Stimulated activated CD8-positive, alpha-beta memory T cell treated with anti-CD3 and anti-CD28 coated beads, Interleukin-4, amount 100 ng/mL, for 1 hour (primary cell): ENCODE measurements around the gene GPHN.

Experiments
- DNase-seq, 2 donors: peaks; one replicate each; pipeline ENCODE4 v3.0.0-alpha.2; 2020; ENCODE audit warnings: low read depth in 2 of 2, low spot score in 1 of 2

The GPHN gene

DNA sequence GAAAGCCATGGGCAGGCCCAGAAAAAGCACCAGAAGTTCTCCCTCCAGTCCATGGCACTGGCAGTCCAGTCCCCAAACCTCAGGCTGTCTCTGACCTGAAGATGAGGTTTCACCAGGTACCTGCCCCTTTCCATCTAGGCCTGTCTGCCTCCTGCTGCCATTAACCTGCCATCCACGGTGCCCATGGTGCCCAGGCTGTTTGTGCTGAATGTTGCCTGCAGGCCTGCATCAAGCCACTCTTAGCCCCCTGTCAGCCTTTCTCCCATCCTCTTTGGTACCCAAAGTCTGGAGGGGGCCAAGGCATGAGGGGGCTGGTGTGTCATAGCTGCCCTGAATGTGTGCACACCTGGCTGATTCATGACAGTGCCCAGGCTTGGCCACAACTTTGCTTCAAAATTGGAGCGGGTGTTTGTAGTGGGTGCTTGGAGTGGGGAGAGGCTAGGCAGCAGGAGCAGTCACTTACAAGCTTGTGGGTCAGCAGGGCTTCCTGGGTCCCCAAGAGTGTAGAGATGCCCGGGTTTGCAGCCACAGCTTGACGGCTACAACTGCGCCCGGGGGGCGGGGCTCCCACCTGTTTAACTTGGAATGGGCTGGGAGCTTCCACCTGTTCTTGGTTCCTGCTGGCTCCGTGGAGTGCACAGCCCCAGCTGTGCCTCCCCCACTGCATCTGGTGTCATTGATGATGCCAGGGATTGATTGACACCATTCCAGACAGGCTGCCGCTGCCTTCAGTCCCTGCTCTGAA, 88.5 kb downstream of the GPHN start:
- DNase-seq, result no peak

DNA sequence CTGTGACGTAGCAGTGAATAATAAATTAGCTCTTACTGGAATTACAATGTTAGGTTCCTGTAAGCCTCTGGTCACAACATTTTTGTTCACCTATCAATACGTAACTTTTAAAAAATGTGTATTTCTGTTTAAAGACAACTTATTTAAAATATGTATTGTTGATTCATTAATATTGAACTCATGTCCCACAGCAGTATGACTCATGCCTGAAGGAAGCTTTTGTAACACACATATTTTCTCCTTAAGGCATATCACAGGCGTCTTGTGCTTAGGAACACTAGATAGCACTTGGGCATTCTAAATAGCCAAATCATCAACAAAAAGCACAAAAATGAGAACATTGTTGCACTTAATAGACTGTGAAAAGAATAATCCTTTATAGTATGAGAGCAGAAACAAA, 92.5 kb downstream of the GPHN start:
- no peak for DNase-seq

DNA sequence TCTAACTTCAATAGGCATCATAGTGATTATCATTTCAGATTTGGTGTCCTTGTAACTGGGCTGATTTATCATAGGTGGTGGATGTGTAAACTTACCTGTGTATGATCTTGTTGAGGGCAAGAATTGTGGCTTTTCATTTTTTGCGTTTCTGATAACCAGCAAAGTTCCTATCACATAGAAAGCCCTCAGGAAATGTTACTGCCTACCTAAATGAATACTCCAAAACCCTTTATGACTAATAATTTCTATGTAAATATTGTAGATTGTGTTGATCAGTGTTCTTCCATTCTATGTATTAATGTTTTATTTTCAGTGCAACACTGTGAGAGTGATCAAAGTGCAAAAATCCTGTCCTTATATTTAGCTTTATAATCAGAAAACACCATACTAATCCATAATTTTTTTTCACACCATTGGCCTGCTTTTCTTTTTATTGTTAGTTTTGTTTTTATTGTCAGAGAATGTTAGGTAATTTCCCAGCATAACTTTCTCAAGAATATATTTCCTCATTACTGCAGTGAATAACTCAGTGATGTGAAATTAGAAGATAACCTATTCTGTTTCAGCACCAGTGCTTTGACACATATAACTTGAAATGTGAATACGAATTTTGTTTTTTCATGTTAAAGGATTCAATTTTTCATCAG, 94.1 kb downstream of the GPHN start:
- DNase-seq, result no peak

DNA sequence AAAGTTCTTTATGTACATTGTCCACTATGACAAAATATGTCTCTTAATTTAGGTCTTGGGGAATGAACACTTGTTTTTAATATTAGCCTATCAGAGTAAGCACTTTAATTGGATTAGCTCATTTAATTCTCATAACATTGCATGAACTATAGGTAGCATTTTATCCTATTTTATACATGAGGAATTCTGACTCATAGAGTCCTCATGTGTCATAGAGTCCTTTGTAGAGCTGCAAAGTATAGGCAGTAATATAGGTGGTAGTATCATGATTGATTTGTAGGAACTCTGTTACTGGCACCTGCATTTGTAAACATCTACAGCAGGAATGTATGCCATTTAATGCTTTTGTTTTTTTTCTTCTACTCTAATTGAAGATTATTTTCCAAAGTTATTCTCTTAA, 96.0 kb downstream of the GPHN start:
- no peak for DNase-seq

DNA sequence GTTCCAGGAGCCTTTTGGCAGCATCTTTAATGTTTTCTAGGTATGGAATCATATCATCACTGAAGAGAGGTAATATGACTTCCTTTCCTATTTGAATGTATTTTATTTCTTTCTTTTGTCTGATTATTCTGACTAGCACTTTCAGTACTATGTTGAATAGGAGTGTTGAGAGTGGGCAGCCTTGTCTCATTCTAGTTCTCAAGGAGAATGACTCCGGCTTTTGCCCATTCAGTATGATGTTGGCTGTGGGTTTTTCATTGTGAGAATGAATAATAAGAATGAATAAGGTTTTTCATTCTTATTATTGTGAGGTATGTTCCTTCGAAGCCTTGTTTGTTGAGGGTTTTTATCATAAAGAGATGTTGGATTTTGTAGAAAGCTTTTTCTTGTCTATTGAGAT, 98.9 kb downstream of the GPHN start:
- DNase-seq, result no peak

DNA sequence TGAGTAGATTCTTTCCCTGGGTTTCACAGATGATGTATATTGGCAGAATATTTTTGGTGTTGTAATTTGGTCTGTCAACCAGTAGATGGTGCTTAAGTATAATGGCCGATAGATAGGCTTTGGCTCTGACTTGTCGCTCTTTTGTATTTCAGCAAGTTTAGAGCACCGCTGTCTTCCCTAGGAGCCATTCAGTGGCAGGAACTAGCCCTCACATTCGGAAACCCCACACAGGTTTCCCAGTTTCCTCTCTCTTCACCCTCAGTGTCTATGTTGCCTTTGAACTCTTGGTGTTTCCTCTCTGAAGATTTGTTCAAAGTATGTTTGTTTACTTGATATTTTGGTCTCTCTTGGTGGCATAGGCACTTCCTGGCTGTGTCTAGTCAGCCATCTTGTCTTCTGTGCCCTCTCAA, 102.2 kb downstream of the GPHN start:
- DNase-seq, result no peak

DNA sequence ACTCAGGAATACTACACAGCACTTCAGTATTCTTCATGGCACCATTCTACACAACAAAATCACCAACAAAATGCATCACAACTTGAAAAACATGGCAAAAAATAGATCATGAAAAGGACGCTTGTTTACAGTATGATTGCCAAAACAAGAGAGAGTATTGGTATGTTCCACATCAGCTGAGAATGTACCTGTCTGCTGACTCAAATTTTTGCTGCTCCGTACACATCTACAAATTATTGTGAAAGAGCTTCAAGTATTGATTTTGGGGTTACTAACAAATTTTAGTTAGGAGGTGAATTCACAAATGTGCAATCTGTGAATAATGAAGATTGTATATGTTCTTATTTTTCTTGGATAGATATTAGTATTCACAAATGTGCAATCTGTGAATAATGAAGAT, 105.4 kb downstream of the GPHN start:
- no peak for DNase-seq

DNA sequence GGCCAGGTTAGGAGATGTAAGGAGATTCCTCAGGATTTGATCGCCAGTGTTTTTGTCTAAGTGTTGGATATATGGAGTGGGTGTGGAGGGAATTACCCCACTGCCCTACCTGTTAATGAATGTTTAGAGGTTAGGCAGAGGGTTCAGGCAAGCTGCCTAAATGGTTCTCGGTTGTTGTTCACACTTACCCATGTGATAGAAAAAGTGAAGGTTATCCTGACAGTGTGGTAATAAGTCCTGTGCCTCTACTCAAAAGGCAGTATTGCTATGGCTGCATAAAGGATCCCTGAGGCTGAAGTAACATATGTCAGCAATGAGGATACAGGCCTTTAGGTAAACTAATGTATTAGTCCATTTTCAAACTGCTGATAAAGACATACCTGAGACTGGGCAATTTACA, 112.0 kb downstream of the GPHN start:
- no peak for DNase-seq

DNA sequence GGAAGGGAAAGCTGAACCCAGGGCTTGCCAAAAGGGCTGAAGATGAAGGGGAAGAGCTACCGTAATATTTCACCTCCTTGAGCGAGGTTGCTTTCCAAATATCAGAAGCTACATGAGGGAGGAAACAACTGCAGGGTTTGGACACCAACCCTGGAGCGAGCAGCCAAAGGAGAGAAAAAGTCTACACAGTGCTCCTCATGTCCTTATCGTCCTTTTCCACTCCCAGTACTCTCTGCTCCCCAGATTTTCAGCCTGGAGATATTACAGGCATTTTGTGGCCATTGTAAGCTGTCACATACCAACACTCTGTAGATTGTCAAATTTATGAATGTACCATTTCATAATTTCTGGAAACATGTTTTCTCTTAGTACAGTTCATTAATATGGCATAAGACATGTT, 115.9 kb downstream of the GPHN start:
- no peak for DNase-seq

DNA sequence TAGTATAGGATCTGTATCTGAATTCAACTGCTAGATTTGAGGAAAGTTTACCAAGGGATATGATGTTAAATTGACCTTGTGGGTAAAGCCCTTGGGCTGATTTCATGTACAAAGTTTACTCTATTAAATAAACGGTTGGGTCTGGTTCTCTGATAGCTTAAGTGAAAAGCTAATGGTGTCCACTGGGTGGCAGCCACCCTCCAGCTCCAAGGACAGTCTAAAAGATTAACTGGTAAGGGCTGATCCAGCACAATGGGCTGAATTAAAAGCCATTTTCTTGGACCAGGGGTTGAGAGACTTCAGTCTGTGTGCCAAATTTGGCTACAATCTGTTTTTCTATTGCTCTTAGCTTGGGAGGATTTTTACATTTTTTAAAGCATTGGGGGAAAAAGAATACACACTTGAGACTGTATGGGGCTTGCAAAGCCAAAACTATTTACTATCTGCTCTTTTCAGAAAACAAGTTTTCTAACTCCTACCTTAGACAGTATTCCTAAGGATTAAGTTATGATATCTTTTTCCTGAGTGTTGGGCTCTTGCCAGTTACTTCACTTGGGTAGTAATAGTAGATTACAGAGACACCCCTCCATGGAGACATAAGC, 116.5 kb downstream of the GPHN start:
- no peak for DNase-seq

DNA sequence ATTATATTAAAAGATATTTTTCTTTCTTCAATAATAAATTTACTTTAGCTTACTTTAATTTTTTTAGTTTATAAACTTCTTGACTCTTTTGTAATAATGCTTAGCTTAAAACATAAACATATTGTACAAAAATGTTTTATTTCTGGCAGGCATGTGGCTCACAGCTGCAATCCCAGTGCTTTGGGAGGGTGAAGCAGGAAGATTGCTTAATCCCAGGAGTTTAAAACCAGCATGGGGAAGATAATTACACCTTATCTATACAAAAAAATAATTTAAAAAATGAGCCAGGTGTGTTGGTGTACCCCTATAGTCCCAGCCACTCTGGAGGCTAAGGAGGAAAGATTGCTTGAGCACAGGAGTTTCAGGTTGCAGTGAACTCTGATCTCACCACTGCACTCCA, 120.7 kb downstream of the GPHN start:
- DNase-seq, result no peak

DNA sequence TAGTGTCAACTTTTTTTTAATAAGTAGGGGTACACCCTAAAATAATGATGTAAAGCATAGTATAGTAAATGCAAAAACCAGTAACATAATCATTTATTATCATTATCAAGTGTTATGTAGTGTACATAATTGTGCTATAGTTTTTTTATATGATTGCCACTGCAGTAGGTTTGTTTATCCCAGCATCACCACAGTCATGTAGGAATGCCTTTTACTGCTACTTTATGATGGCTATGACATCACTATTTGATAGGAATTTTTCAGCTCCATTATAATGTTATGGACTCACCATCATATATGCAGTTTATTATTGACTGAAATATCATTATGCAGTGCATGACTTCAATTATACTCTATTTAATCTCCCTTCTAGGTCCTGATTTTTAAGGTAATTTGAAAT, 121.6 kb downstream of the GPHN start:
- no peak for DNase-seq

DNA sequence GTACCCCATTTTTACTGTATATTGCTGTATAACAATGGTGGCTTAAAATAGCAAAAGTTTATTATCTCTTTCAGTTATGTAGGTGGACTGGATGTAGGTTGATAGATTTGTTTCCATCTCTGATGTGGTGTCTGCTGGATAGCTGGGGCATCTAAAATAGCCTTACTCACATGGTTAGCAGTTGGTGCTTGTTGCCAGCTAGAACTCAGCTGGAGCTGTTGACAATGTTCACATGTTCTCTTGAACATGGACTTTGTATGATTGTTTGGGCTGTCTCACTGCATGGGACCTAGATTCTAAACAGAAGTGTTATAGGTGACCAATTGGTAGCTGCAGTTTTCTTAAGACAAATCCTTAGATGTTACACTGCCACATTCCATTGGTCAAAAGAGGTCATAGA, 126.9 kb downstream of the GPHN start:
- DNase-seq, result no peak

DNA sequence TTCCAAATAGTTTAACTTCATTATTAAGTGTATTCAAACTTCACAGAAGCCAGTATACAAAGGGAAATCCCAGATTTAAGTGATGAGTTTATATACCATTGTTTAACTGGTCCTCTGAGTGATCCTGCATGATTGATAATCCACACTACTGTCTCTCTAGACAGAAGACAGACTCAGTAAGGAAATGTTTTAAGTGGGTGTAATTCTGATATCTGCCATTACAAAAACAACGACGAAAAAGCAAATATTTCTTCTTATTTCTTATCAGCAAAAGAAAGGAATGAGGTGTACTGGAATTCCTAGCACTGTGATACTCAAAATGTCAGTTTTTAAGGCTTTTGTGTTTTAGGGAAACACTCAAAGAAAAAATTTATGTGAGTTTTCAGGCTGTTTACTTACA, 127.5 kb downstream of the GPHN start:
- DNase-seq, result no peak

DNA sequence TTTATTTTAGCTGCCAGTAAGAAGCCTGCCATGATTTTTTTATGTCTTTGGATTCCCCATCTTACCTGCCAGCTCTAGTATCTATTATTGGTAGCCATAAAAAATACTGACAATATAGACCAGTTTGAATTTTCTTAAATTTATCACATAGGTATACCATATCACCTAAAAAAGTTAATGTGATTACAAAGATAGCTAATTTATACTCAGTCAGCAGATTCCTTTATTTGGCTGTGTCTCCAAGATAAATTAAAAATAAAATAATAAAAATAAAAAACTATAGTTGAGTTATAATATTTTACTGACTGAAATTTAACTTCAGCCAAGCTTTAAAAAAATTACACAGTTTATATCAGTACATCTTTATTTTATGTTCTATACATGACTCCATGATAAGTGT, 128.3 kb downstream of the GPHN start:
- DNase-seq, result no peak

DNA sequence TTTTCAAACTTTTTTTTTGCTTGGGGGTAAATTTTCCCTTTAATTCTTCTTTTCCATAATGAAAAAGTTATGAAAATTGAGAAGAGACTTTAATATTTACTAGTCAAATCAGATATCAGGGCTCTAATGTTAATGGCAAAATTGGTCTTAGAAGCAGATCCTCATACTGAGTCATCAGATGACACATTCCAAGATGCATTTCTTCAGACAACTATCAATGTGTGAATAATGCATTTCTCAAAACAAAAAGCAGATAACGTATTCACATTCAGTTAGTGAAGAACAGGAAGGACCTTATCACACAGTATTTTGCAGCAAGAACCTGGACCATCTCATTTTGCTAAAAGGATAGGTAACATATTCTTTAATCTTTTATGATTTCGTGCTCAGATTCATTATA, 130.7 kb downstream of the GPHN start:
- no peak for DNase-seq

DNA sequence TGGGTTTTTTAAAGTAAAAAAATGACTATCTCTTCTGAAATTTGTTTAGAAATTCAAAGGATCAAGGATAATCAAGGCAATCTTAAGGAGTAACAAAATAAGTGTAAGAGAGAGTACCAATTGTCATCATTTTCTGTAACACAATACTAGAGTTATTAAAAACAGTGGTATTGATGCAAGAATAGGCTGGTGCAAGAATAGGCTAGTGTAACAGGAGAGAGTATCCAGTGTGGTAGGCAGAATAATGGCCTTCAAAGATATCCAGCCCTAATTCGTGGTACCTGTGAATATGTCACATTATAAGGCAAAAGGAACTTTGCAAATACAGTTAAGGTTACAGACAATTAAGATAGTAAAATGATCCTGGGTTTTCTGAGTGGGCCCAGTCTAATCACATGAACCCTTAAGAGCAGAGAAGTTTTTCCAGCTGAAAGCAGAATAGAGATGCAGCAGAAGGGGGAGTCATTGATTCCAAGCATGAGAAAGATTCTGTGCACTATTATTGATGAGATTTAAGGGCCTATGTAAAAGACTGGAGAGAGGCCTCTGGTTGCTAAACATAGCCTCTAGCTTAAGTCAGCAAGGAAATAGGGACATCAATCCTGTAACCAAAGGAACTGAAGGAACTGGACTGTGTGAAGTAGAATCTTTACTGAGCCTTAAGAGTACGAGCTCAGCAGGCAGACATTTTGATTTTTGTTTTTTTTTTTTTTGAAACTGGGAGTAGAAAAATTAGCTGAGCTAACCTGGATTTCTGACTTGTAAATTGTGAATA, 134.1 kb downstream of the GPHN start:
- DNase-seq, result no peak

DNA sequence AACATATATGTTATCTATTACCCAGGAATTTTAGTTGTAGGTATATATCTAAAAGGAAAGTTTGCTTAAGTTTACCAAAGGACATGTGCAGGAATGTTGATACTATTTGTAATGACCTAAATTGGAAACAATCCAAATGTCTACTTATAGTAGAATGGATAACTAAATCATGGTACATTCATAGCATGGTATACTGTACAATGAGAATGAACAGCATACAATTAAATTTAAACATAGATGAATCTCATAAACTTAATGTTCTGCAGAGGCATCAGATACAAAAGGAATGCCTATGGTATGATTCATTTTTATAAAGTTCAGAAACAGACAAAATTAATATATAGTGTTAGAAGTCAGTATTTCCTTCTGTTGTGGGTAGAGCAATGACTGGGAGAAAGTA, 135.4 kb downstream of the GPHN start:
- DNase-seq, result no peak

DNA sequence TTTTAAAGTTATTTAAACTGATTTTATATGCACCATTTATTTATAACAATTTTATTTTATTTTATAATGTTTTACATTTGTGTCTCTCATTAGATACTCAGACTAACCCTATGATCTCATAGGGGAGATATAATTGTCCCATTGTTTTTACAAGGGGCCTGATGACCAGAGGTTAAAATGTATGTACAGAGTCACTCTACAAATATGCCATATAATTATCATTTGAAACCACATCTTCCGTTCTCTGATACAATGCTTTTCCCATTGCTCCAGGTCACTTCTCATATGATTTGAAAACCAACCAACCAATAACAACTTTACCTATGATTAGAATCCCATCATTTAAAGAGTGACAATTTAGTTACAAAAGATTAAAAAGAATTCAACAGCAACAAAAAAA, 137.8 kb downstream of the GPHN start:
- DNase-seq, result no peak

DNA sequence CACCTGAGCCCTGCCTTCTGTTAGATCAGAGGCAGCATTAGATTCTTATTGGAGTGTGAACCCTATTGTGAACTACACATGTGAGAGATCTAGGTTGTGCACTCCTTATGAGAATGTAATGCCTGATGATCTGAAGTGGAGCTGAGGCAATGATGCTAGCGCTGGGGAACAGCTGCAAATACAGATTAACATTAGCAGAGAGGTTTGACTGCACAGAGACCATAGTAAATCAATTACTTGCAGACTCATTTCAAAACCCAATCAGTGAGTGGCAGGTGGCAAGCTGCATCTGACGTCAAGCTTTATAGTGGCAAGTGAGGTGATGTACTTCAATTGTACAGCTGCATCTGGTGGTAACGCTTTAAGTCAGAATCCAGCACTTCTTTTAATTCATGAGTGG, 141.6 kb downstream of the GPHN start:
- no peak for DNase-seq

DNA sequence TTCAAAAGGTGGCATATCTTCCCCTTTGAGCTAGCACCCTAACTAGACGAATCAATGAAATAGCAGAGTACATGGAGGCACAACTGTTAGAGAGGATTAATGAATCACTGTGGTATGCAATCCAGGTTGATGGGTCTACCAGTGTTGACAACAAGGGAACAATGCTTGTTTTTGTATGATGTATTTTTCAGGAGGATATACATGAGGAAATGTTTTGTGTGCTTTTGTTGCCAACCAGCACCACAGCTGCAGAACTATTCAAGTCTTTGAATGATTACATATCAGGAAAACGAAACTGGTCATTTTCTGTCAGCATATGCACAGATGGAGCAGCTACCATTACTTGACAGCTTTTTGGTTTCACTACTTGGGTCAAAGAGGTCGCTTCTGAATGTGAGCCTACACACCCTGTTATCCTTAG, 142.6 kb downstream of the GPHN start:
- no peak for DNase-seq
